ENCODE results near the gene ZBP1. TPM values are rescaled to one million over a fixed set of nuclear protein-coding genes. Genes with fewer than 3 reads are reported as not detected.

The ZBP1 gene
- total RNA-seq, 1 donor from 2014 or later = 10.1 TPM

GRCh38 chr20:57576617-57577550 is 43.3 kb downstream of the ZBP1 start:
- intact Hi-C loops (cut with micrococcal nuclease) = no loop called here

GRCh38 chr20:57576002-57576401 is 44.2 kb downstream of the ZBP1 start:
- intact Hi-C loops (cut with micrococcal nuclease) = no loop called here

- intact Hi-C loops (cut with micrococcal nuclease) = no loop called here
These were observed 45.3 kb downstream of the ZBP1 start for GRCh38 chr20:57574954-57575353.

- intact Hi-C loops (cut with micrococcal nuclease) = no loop called here
These were observed 46.3 kb downstream of the ZBP1 start for GRCh38 chr20:57573894-57574293.

- intact Hi-C loops (cut with micrococcal nuclease) = no loop called here
These were observed 47.0 kb downstream of the ZBP1 start for GRCh38 chr20:57573242-57573641.

GRCh38 chr20:57571782-57572416 is 48.3 kb downstream of the ZBP1 start:
- intact Hi-C loops (cut with micrococcal nuclease) = no loop called here

- intact Hi-C loops (cut with micrococcal nuclease) = no loop called here
These were observed 49.3 kb downstream of the ZBP1 start for GRCh38 chr20:57570920-57571319.

- intact Hi-C loops (cut with micrococcal nuclease) = no loop called here
These were observed 49.9 kb downstream of the ZBP1 start for GRCh38 chr20:57570145-57570850.

- intact Hi-C loops (cut with micrococcal nuclease) = no loop called here
These were observed 51.3 kb downstream of the ZBP1 start for GRCh38 chr20:57568960-57569359.

- intact Hi-C loops (cut with micrococcal nuclease) = no loop called here
These were observed 51.9 kb downstream of the ZBP1 start for GRCh38 chr20:57568088-57568896.

GRCh38 chr20:57567471-57568079 is 52.7 kb downstream of the ZBP1 start:
- intact Hi-C loops (cut with micrococcal nuclease) = no loop called here

- intact Hi-C loops (cut with micrococcal nuclease) = no loop called here
These were observed 53.3 kb downstream of the ZBP1 start for GRCh38 chr20:57566803-57567459.

- intact Hi-C loops (cut with micrococcal nuclease) = no loop called here
These were observed 53.8 kb downstream of the ZBP1 start for GRCh38 chr20:57566399-57566798.

- intact Hi-C loops (cut with micrococcal nuclease) = no loop called here
These were observed 55.1 kb downstream of the ZBP1 start for GRCh38 chr20:57564951-57565642.

- intact Hi-C loops (cut with micrococcal nuclease) = no loop called here
These were observed 55.9 kb downstream of the ZBP1 start for GRCh38 chr20:57564180-57564802.

- intact Hi-C loops (cut with micrococcal nuclease) = no loop called here
These were observed 56.7 kb downstream of the ZBP1 start for GRCh38 chr20:57563522-57563921.

- intact Hi-C loops (cut with micrococcal nuclease) = no loop called here
These were observed 57.4 kb downstream of the ZBP1 start for GRCh38 chr20:57562541-57563465.

Data from T-helper 2 cell treated with Interferon-gamma antibody and Interleukin-4, amounts not matched to agents 100 ng/mL and 5 ng/mL, for 36 hours (primary cell).